Measurements from ENCODE around the gene TPCN2. TPM values are rescaled to one million over a fixed set of nuclear protein-coding genes. Genes with fewer than 3 reads are reported as not detected.

Gene TPCN2
- total RNA-seq, 6 donors from 2014 or later = 12.5 to 61.8 (median 18.8) TPM

GRCh38 chr11:69121621-69122325 is 73.0 kb downstream of the TPCN2 start:
- H3K9me3 ChIP-seq = peaks cover 0 to 4% (median 0%) of the 10 kb centered on the region in 4 donors
- H3K36me3 ChIP-seq = no peaks in the 10 kb centered on the region
- H3K27ac ChIP-seq = peak overlapping the region; percentile 78 to 88 (median 83)
- WGBS, 2 donors = 86 to 93% methylated on average over 8 to 19 of the region's 19 CpGs
- H3K4me3 ChIP-seq = no peak overlapping the region
- peaks cover 21 to 33% (median 26%) of the 10 kb centered on the region in 4 donors for H3K4me1 ChIP-seq
- ATAC-seq (ENCODE audit: low FRiP score in 2 of 2) = no peak
- H3K27me3 ChIP-seq = no peaks in the 10 kb centered on the region
- TF ChIP-seq POLR2AphosphoS5 (IDR thresholded peaks at IDR 0.05) = no peak
- no peak for TF ChIP-seq CTCF (IDR thresholded peaks at IDR 0.05)
- TF ChIP-seq EP300 (IDR thresholded peaks at IDR 0.05) = no peak
- no peak for TF ChIP-seq POLR2A (IDR thresholded peaks at IDR 0.05)
- DNase-seq = peak in 1 of 2 donors; percentile 65

- no peak overlapping the region for H3K4me3 ChIP-seq
Observed at GRCh38 chr11:69122326-69122629, 73.5 kb downstream of the TPCN2 start.

GRCh38 chr11:69122630-69123431 is 74.1 kb downstream of the TPCN2 start:
- peaks cover 21 to 33% (median 26%) of the 10 kb centered on the region in 4 donors for H3K4me1 ChIP-seq
- peak; percentile 88 to 96 for DNase-seq

More at GRCh38 chr11:69122326-69122629, 73.5 kb downstream of the TPCN2 start:
- Histone ChIP-seq H3K4me1 (peaks cover 21 to 33% (median 26%) of the 10 kb centered on the region in 4 donors), H3K27me3 (no peaks in the 10 kb centered on the region), H3K27ac (peak overlapping the region; percentile 78 to 88 (median 83)), H3K36me3 (no peaks in the 10 kb centered on the region), H3K9me3 (peaks cover 0 to 4% (median 0%) of the 10 kb centered on the region in 4 donors)
- peak in 1 of 2 donors; percentile 2 for ATAC-seq (ENCODE audit: low FRiP score in 2 of 2)
- 30 to 56% methylated on average over 3 to 9 of the region's 9 CpGs for WGBS, 2 donors
- no peak for DNase-seq
- TF ChIP-seq EP300 (IDR thresholded peaks at IDR 0.05) = no peak
- TF ChIP-seq POLR2A (IDR thresholded peaks at IDR 0.05) = no peak
- no peak for TF ChIP-seq POLR2AphosphoS5 (IDR thresholded peaks at IDR 0.05)
- no peak for TF ChIP-seq CTCF (IDR thresholded peaks at IDR 0.05)

More at GRCh38 chr11:69122630-69123431, 74.1 kb downstream of the TPCN2 start:
- no peaks in the 10 kb centered on the region for H3K27me3 ChIP-seq
- H3K9me3 ChIP-seq = peaks cover 0 to 4% (median 0%) of the 10 kb centered on the region in 4 donors
- peak overlapping the region; percentile 78 to 88 (median 83) for H3K27ac ChIP-seq
- no peaks in the 10 kb centered on the region for H3K36me3 ChIP-seq
- ATAC-seq (ENCODE audit: low FRiP score in 2 of 2) = peak; percentile 77 to 94
- TF ChIP-seq POLR2AphosphoS5 (IDR thresholded peaks at IDR 0.05) (peak; percentile 70 to 71), EP300 (IDR thresholded peaks at IDR 0.05) (peak in 2 of 4 donors; percentile 55 to 93), CTCF (IDR thresholded peaks at IDR 0.05) (no peak), POLR2A (IDR thresholded peaks at IDR 0.05) (peak in 1 of 4 donors; percentile 55)
- H3K4me3 ChIP-seq = peak overlapping the region in 1 of 4 donors; percentile 3
- 13 to 20% methylated on average over 12 to 26 of the region's 27 CpGs for WGBS, 2 donors

All from upper lobe of left lung (tissue), 6 donors.